HCT116 (cell line): ENCODE measurements around the gene GFER. TPM values are rescaled to one million over a fixed set of nuclear protein-coding genes. Genes with fewer than 3 reads are reported as not detected.

Experiments used
- ATAC-seq: fragments of 200-7000 bp; cut with Tn5 transposase; 2 replicates; pipeline ENCODE4 v1.9.1; 2020; ENCODE audit warnings: mild to moderate bottlenecking, moderate library complexity
- BruUV-seq: library from RNA; stranded (reverse); fragments of 400-500 nt; replicated peaks from 2 replicates; lab custom pipeline; 2021; lab: Mats Ljungman, UMichigan
- CTCF ChIA-PET: fragments of 300-600 bp; sonication (Branson Sonifier 250); formaldehyde crosslinking; loops from one replicate; lab custom pipeline; 2021; ENCODE audit warnings: antibody characterized with exemption; lab: Charles Lee
- POLR2A ChIA-PET: fragments of 300-600, 350-600 bp; sonication (Branson Sonifier 250); formaldehyde crosslinking; loops from one replicate; lab custom pipeline; 2021; ENCODE audit warnings: antibody characterized with exemption; lab: Charles Lee
- RAD21 ChIA-PET, 2 experiments: fragments of 300-600 bp; sonication (Branson Sonifier 250); formaldehyde crosslinking; loops; one replicate each; lab custom pipeline; 2023; ENCODE audit warnings: low total read pairs in 2 of 2; ENCODE audit not compliant: uncharacterized antibody in 2 of 2, unreplicated experiment in 2 of 2, low non-redundant PET in 1 of 2; lab: Charles Lee
- DNase-seq: peaks from one replicate; pipeline ENCODE4 v3.0.0-alpha.2; 2010; ENCODE audit warnings: low read depth, low spot score
- H2AFZ ChIP-seq: fragments of 200-600 bp; shearing (Covaris generic), sonication (generic); 2 replicates; pipeline ENCODE4 v1.6.1; 2017; ENCODE audit warnings: low read depth, mixed run types, mixed read lengths, antibody characterized with exemption, low read length; ENCODE audit not compliant: poor library complexity, severe bottlenecking
- H3K27ac ChIP-seq: 2 replicates; pipeline ENCODE4 v1.5.1; 2012; ENCODE audit warnings: low read depth, low read length
- H3K27me3 ChIP-seq: fragments of 200-600 bp; sonication (generic); 2 replicates; pipeline ENCODE4 v1.6.1; 2016; ENCODE audit warnings: mixed run types, low read length, mixed read lengths; ENCODE audit not compliant: insufficient read depth
- H3K36me3 ChIP-seq, 2 experiments: fragments of 200-500 bp in 1 of 2; fragments of 200-600 bp in 1 of 2; sonication (Bioruptor generic) in 1 of 2; sonication (generic) in 1 of 2; 2 replicates each; pipeline versions ENCODE4 v1.5.1 to v1.6.1; 2014 to 2016; ENCODE audit warnings: low read length in 2 of 2, inconsistent platforms in 1 of 2, mixed read lengths in 1 of 2, mixed run types in 1 of 2; ENCODE audit not compliant: insufficient read depth in 2 of 2, control insufficient read depth in 1 of 2
- H3K4me1 ChIP-seq, 2 experiments: fragments of 200-600 bp in 1 of 2; sonication (generic) in 1 of 2; 2 replicates each; pipeline versions ENCODE4 v1.5.1 to v1.6.1; 2012 to 2017; ENCODE audit warnings: low read length in 2 of 2, inconsistent platforms in 1 of 2, mild to moderate bottlenecking in 1 of 2, mixed read lengths in 1 of 2, mixed run types in 1 of 2, moderate library complexity in 1 of 2; ENCODE audit not compliant: insufficient read depth in 2 of 2, control insufficient read depth in 1 of 2
- H3K4me2 ChIP-seq: fragments of 200-600 bp; sonication (generic); 2 replicates; pipeline ENCODE4 v1.6.1; 2017; ENCODE audit warnings: mixed run types, low read length, mixed read lengths
- H3K4me3 ChIP-seq, 2 experiments: fragments of 200-600 bp in 1 of 2; sonication (generic) in 1 of 2; replicated peaks in 1 of 2; 2 replicates each; pipeline ENCODE4 v1.5.1; 2011 to 2016; ENCODE audit warnings: low read length in 2 of 2, control low read depth in 1 of 2, low read depth in 1 of 2, mild to moderate bottlenecking in 1 of 2, mixed read lengths in 1 of 2, mixed run types in 1 of 2
- H3K79me2 ChIP-seq: fragments of 200-600 bp; sonication (generic); 2 replicates; pipeline ENCODE4 v1.6.1; 2017; ENCODE audit warnings: mild to moderate bottlenecking, mixed run types, low read length, moderate library complexity, mixed read lengths; ENCODE audit not compliant: insufficient read depth
- H3K9ac ChIP-seq: fragments of 200-600 bp; sonication (generic); 2 replicates; pipeline ENCODE4 v1.6.1; 2016; ENCODE audit warnings: low read length, mixed read lengths
- H3K9me2 ChIP-seq: fragments of 200-600 bp; sonication (generic), shearing (Covaris generic); 2 replicates; pipeline ENCODE4 v1.6.1; 2017; ENCODE audit warnings: mixed run types, mild to moderate bottlenecking, moderate library complexity; ENCODE audit not compliant: insufficient read depth
- H3K9me3 ChIP-seq, 2 experiments: fragments of 200-500 bp in 1 of 2; fragments of 200-600 bp in 1 of 2; sonication (Bioruptor generic) in 1 of 2; sonication (generic) in 1 of 2; 2 replicates each; pipeline ENCODE4 v1.6.1; 2014 to 2017; ENCODE audit warnings: low read length in 2 of 2, mixed read lengths in 2 of 2, inconsistent platforms in 1 of 2, low read depth in 1 of 2, mild to moderate bottlenecking in 1 of 2, mixed run types in 1 of 2, moderate library complexity in 1 of 2; ENCODE audit not compliant: control insufficient read depth in 1 of 2, insufficient read depth in 1 of 2
- H4K20me1 ChIP-seq: fragments of 200-600 bp; sonication (generic), shearing (Covaris generic); 2 replicates; pipeline ENCODE4 v1.6.1; 2017; ENCODE audit warnings: mixed run types, mild to moderate bottlenecking, moderate library complexity; ENCODE audit not compliant: insufficient read depth
- POLR2A ChIP-seq: IDR thresholded peaks from 2 replicates; pipeline ENCODE4 v1.7.0; 2011; ENCODE audit warnings: borderline replicate concordance; ENCODE audit not compliant: insufficient read depth, insufficient read length; ENCODE audit errors: extremely low read depth
- ZFX ChIP-seq: fragments of 450-650 bp; IDR thresholded peaks from 2 replicates; pipeline ENCODE4 v1.6.1; 2017
- intact Hi-C: fragments of 100-400 bp; cut with micrococcal nuclease; formaldehyde crosslinking; loops from 2 replicates; pipeline ENCODE4 v1.10.0; 2022
- total RNA-seq: library from RNA; stranded (reverse); gene quantifications from one replicate; pipeline ENCODE4 v1.2.1, GENCODE V29; 2021; ENCODE audit not compliant: unreplicated experiment
- TF ChIP-seq, protein P1 (sequence below): IDR thresholded peaks from 2 replicates; pipeline ENCODE4 v1.6.1; 2012; ENCODE audit warnings: low read depth
- TF ChIP-seq, protein P2 (sequence below): IDR thresholded peaks from 2 replicates; pipeline ENCODE4 v1.6.1; 2011; ENCODE audit warnings: mild to moderate bottlenecking, low read length, moderate library complexity; ENCODE audit not compliant: insufficient replicate concordance; ENCODE audit errors: extremely low read depth

The GFER gene
- total RNA-seq, 1 experiment from 2014 or later: 47.3 TPM

DNA sequence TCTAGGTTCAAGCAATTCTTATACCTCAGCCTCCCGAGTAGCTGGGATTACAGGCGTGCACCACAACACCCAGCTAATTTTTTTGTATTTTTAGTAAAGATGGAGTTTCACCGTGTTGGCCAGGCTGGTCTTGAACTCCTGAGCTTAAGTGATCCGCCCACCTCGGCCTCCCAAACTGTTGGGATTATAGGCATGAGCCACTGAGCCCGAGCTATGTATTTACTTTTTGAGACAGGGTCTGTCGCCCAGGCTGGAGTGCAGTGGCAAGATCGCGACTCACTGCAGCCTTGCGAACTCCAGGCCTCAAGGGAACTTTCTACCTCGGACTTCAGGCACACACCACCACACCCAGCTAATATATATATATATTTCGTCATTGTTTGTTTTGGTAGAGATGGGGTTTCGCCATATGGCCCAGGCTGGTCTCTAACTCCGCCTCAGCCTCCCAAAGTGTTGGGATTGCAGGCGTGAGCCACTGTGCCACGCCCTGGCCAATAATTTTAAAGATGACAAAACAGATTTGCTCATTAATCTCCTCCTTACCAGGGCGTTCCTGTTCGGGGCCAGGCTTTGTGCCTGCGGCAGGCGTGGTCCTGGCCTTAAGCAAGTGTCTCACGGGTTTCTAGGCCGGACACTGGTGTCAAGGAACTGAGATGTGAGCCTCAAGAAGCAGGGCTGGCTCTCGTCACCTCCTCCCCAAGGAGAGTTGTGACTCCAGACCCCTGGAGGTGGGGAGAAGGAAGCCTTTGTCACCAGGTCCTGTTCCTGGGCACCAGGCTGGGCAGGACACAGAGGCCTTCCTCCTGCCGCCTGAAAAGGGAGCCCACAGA, 31.3 kb downstream of the GFER start:
- H3K79me2 ChIP-seq: peaks cover 7% of the 10 kb centered on the region
- H3K4me1 ChIP-seq: peaks cover 24 to 41% of the 10 kb centered on the region in 2 experiments
- peak overlapping the region in 1 of 2 experiments; percentile 39; a peak in 2 of 4 replicates for H3K4me3 ChIP-seq
- intact Hi-C loops: no loop called here
- ATAC-seq (peak; percentile 55), DNase-seq (peak; percentile 68)
- H3K4me2 ChIP-seq: peak overlapping the region; percentile 64
- no TSS peak for BruUV-seq
- no peaks in the 10 kb centered on the region for H3K27me3 ChIP-seq
- H3K9me3 ChIP-seq: no peaks in the 10 kb centered on the region
- CTCF ChIA-PET: interaction anchor here (0.7 to 1.3 kb wide), 4 partner anchors 11 to 220 kb away, joined by 3 read pairs; partner anchors contain the start of gene SYNGR3
- peak overlapping the region; percentile 55 for H3K27ac ChIP-seq
- no peak overlapping the region for H2AFZ ChIP-seq
- H4K20me1 ChIP-seq: no peaks in the 10 kb centered on the region
- POLR2A ChIA-PET: interaction anchor here (1.0 kb wide), 2 partner anchors 11 to 140 kb away, joined by 3 to 5 read pairs; partner anchors contain the start of gene TRAF7
- H3K36me3 ChIP-seq: no peaks in the 10 kb centered on the region
- H3K9me2 ChIP-seq: no peaks in the 10 kb centered on the region
- RAD21 ChIA-PET: no interaction called here
- TF ChIP-seq, protein P1, sequence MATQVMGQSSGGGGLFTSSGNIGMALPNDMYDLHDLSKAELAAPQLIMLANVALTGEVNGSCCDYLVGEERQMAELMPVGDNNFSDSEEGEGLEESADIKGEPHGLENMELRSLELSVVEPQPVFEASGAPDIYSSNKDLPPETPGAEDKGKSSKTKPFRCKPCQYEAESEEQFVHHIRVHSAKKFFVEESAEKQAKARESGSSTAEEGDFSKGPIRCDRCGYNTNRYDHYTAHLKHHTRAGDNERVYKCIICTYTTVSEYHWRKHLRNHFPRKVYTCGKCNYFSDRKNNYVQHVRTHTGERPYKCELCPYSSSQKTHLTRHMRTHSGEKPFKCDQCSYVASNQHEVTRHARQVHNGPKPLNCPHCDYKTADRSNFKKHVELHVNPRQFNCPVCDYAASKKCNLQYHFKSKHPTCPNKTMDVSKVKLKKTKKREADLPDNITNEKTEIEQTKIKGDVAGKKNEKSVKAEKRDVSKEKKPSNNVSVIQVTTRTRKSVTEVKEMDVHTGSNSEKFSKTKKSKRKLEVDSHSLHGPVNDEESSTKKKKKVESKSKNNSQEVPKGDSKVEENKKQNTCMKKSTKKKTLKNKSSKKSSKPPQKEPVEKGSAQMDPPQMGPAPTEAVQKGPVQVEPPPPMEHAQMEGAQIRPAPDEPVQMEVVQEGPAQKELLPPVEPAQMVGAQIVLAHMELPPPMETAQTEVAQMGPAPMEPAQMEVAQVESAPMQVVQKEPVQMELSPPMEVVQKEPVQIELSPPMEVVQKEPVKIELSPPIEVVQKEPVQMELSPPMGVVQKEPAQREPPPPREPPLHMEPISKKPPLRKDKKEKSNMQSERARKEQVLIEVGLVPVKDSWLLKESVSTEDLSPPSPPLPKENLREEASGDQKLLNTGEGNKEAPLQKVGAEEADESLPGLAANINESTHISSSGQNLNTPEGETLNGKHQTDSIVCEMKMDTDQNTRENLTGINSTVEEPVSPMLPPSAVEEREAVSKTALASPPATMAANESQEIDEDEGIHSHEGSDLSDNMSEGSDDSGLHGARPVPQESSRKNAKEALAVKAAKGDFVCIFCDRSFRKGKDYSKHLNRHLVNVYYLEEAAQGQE: no peak
- TF ChIP-seq ZFX (peak; percentile 18; the same call in 1 of the 2 replicates), POLR2A (no peak)
- TF ChIP-seq, protein P2, sequence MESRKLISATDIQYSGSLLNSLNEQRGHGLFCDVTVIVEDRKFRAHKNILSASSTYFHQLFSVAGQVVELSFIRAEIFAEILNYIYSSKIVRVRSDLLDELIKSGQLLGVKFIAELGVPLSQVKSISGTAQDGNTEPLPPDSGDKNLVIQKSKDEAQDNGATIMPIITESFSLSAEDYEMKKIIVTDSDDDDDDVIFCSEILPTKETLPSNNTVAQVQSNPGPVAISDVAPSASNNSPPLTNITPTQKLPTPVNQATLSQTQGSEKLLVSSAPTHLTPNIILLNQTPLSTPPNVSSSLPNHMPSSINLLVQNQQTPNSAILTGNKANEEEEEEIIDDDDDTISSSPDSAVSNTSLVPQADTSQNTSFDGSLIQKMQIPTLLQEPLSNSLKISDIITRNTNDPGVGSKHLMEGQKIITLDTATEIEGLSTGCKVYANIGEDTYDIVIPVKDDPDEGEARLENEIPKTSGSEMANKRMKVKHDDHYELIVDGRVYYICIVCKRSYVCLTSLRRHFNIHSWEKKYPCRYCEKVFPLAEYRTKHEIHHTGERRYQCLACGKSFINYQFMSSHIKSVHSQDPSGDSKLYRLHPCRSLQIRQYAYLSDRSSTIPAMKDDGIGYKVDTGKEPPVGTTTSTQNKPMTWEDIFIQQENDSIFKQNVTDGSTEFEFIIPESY: no peak
- peak overlapping the region; percentile 53 for H3K9ac ChIP-seq
